Activated CD8-positive, alpha-beta T cell treated with anti-CD3 and anti-CD28 coated beads, Interleukin-2, amount 10 ng/mL, durations not matched to agents 7 days and 5 days (primary cell): Measurements from ENCODE around the gene TMEM255A. TPM values are rescaled to one million over a fixed set of nuclear protein-coding genes. Genes with fewer than 3 reads are reported as not detected.

Experiments used
- ATAC-seq: fragments of 150-1000 bp; cut with Tn5 transposase; one replicate; pipeline ENCODE4 v1.10.0; 2021; ENCODE audit warnings: moderate library complexity
- CTCF ChIA-PET: fragments of 350-600 bp; sonication (Branson Sonifier 250); formaldehyde crosslinking; loops from one replicate; lab custom pipeline; 2021; ENCODE audit warnings: antibody characterized with exemption; lab: Charles Lee
- POLR2A ChIA-PET: fragments of 350-600 bp; sonication (Branson Sonifier 250); formaldehyde crosslinking; loops from one replicate; lab custom pipeline; 2021; ENCODE audit warnings: antibody characterized with exemption; lab: Charles Lee
- DNase-seq: peaks from one replicate; pipeline ENCODE4 v3.0.0-alpha.2; 2020
- H3K27ac Mint-ChIP-seq: one replicate; pipeline ENCODE4 v1.8.0; 2021; ENCODE audit warnings: mild to moderate bottlenecking, mixed read lengths
- H3K27me3 Mint-ChIP-seq: one replicate; pipeline ENCODE4 v1.8.0; 2021; ENCODE audit warnings: low read depth, mixed read lengths
- H3K36me3 Mint-ChIP-seq: one replicate; pipeline ENCODE4 v1.8.0; 2021; ENCODE audit warnings: low read depth, mixed read lengths
- H3K4me1 Mint-ChIP-seq: one replicate; pipeline ENCODE4 v1.8.0; 2021; ENCODE audit warnings: low read depth, mixed read lengths
- H3K4me3 Mint-ChIP-seq: one replicate; pipeline ENCODE4 v1.8.0; 2021; ENCODE audit warnings: mild to moderate bottlenecking, mixed read lengths
- H3K9me3 Mint-ChIP-seq: one replicate; pipeline ENCODE4 v1.8.0; 2022; ENCODE audit warnings: mixed read lengths; ENCODE audit not compliant: insufficient read depth
- total RNA-seq, 2 experiments: library from RNA; stranded (reverse); gene quantifications; one replicate each; pipeline ENCODE4 v1.2.3, GENCODE V29; 2021

The TMEM255A gene
- total RNA-seq, 2 experiments from 2014 or later: not detected

GRCh38 chrX:120286733-120287512, 24.3 kb downstream of the TMEM255A start:
- Mint-ChIP-seq H3K9me3 (no peaks in the 10 kb centered on the region), H3K36me3 (no peaks in the 10 kb centered on the region), H3K4me1 (no peaks in the 10 kb centered on the region), H3K27me3 (peaks cover 2% of the 10 kb centered on the region), H3K27ac (no peak overlapping the region), H3K4me3 (no peak overlapping the region)
- no peak for ATAC-seq
- ChIA-PET POLR2A (interaction anchor here (0.7 kb wide), 1 partner anchor 115 kb away, joined by 3 read pairs; no protein-coding TSS in a partner anchor), CTCF (interaction anchor here (1.5 kb wide), 1 partner anchor 22 kb away, joined by 4 read pairs; no protein-coding TSS in a partner anchor)
- no peak for DNase-seq

GRCh38 chrX:120282697-120283096, 28.6 kb downstream of the TMEM255A start:
- DNase-seq: no peak
- no peak for ATAC-seq
- Mint-ChIP-seq H3K36me3 (no peaks in the 10 kb centered on the region), H3K4me1 (no peaks in the 10 kb centered on the region), H3K27me3 (peaks cover 2% of the 10 kb centered on the region), H3K27ac (no peak overlapping the region), H3K4me3 (no peak overlapping the region), H3K9me3 (no peaks in the 10 kb centered on the region)
- POLR2A ChIA-PET: no interaction called here
- CTCF ChIA-PET: no interaction called here

GRCh38 chrX:120281761-120282160, 29.5 kb downstream of the TMEM255A start:
- peaks cover 2% of the 10 kb centered on the region for H3K27me3 Mint-ChIP-seq
- DNase-seq (no peak), ATAC-seq (no peak)
- H3K9me3 Mint-ChIP-seq: no peaks in the 10 kb centered on the region
- H3K4me1 Mint-ChIP-seq: no peaks in the 10 kb centered on the region
- POLR2A ChIA-PET: no interaction called here
- H3K36me3 Mint-ChIP-seq: no peaks in the 10 kb centered on the region
- H3K27ac Mint-ChIP-seq: no peak overlapping the region
- CTCF ChIA-PET: no interaction called here
- H3K4me3 Mint-ChIP-seq: no peak overlapping the region

GRCh38 chrX:120281021-120281624, 30.1 kb downstream of the TMEM255A start:
- ATAC-seq: no peak
- no peak overlapping the region for H3K4me3 Mint-ChIP-seq
- DNase-seq: no peak
- no peak overlapping the region for H3K27ac Mint-ChIP-seq
- peaks cover 2% of the 10 kb centered on the region for H3K27me3 Mint-ChIP-seq
- ChIA-PET POLR2A (no interaction called here), CTCF (no interaction called here)
- no peaks in the 10 kb centered on the region for H3K36me3 Mint-ChIP-seq
- H3K9me3 Mint-ChIP-seq: no peaks in the 10 kb centered on the region
- H3K4me1 Mint-ChIP-seq: no peaks in the 10 kb centered on the region

GRCh38 chrX:120274958-120275357, 36.3 kb downstream of the TMEM255A start:
- Mint-ChIP-seq H3K9me3 (no peaks in the 10 kb centered on the region), H3K27me3 (no peaks in the 10 kb centered on the region), H3K4me1 (no peaks in the 10 kb centered on the region), H3K36me3 (no peaks in the 10 kb centered on the region), H3K4me3 (no peak overlapping the region), H3K27ac (no peak overlapping the region)
- ChIA-PET POLR2A (no interaction called here), CTCF (no interaction called here)
- ATAC-seq: no peak
- DNase-seq: no peak

GRCh38 chrX:120274145-120274544, 37.1 kb downstream of the TMEM255A start:
- no peaks in the 10 kb centered on the region for H3K9me3 Mint-ChIP-seq
- H3K27ac Mint-ChIP-seq: no peak overlapping the region
- ChIA-PET CTCF (no interaction called here), POLR2A (no interaction called here)
- no peaks in the 10 kb centered on the region for H3K27me3 Mint-ChIP-seq
- H3K4me1 Mint-ChIP-seq: no peaks in the 10 kb centered on the region
- DNase-seq: no peak
- no peak for ATAC-seq
- no peak overlapping the region for H3K4me3 Mint-ChIP-seq
- H3K36me3 Mint-ChIP-seq: no peaks in the 10 kb centered on the region

- ChIA-PET CTCF (no interaction called here), POLR2A (no interaction called here)
- H3K27me3 Mint-ChIP-seq: no peaks in the 10 kb centered on the region
- ATAC-seq: no peak
- H3K4me3 Mint-ChIP-seq: no peak overlapping the region
- H3K4me1 Mint-ChIP-seq: no peaks in the 10 kb centered on the region
- no peak overlapping the region for H3K27ac Mint-ChIP-seq
- no peaks in the 10 kb centered on the region for H3K36me3 Mint-ChIP-seq
- H3K9me3 Mint-ChIP-seq: no peaks in the 10 kb centered on the region
- no peak for DNase-seq
Measured at GRCh38 chrX:120271218-120271617, 40.0 kb downstream of the TMEM255A start.

- Mint-ChIP-seq H3K9me3 (no peaks in the 10 kb centered on the region), H3K36me3 (no peaks in the 10 kb centered on the region), H3K27me3 (no peaks in the 10 kb centered on the region), H3K4me1 (no peaks in the 10 kb centered on the region), H3K27ac (no peak overlapping the region), H3K4me3 (no peak overlapping the region)
- ATAC-seq: no peak
- ChIA-PET CTCF (no interaction called here), POLR2A (no interaction called here)
- no peak for DNase-seq
Measured at GRCh38 chrX:120270567-120270966, 40.7 kb downstream of the TMEM255A start.

- no peaks in the 10 kb centered on the region for H3K27me3 Mint-ChIP-seq
- ChIA-PET CTCF (interaction anchor here (0.6 to 1.2 kb wide), 3 partner anchors 18 to 177 kb away, joined by 3 to 4 read pairs (median 3); no protein-coding TSS in a partner anchor), POLR2A (interaction anchor here (0.6 kb wide), 1 partner anchor 18 kb away, joined by 3 read pairs; no protein-coding TSS in a partner anchor)
- H3K4me1 Mint-ChIP-seq: no peaks in the 10 kb centered on the region
- ATAC-seq (no peak), DNase-seq (no peak)
- no peak overlapping the region for H3K27ac Mint-ChIP-seq
- H3K36me3 Mint-ChIP-seq: no peaks in the 10 kb centered on the region
- no peak overlapping the region for H3K4me3 Mint-ChIP-seq
- no peaks in the 10 kb centered on the region for H3K9me3 Mint-ChIP-seq
Measured at GRCh38 chrX:120269373-120270035, 41.8 kb downstream of the TMEM255A start.

GRCh38 chrX:120264341-120264740, 46.9 kb downstream of the TMEM255A start:
- CTCF ChIA-PET: no interaction called here
- Mint-ChIP-seq H3K27ac (no peak overlapping the region), H3K4me1 (no peaks in the 10 kb centered on the region), H3K4me3 (no peak overlapping the region), H3K9me3 (no peaks in the 10 kb centered on the region), H3K36me3 (no peaks in the 10 kb centered on the region), H3K27me3 (no peaks in the 10 kb centered on the region)
- POLR2A ChIA-PET: no interaction called here
- ATAC-seq: no peak
- DNase-seq: no peak

- Mint-ChIP-seq H3K27ac (no peak overlapping the region), H3K4me3 (no peak overlapping the region), H3K36me3 (peaks cover 2% of the 10 kb centered on the region), H3K9me3 (no peaks in the 10 kb centered on the region), H3K4me1 (no peaks in the 10 kb centered on the region), H3K27me3 (no peaks in the 10 kb centered on the region)
- ChIA-PET CTCF (interaction anchor here (1.0 kb wide), 1 partner anchor 12 kb away, joined by 3 read pairs; the partner anchor contains the start of gene ZBTB33), POLR2A (no interaction called here)
- DNase-seq (no peak), ATAC-seq (no peak)
Measured at GRCh38 chrX:120262859-120263708, 48.2 kb downstream of the TMEM255A start.
